GM06990 (cell line): ENCODE data around the gene CERCAM.

Experiments
- DNase-seq: peaks from one replicate; pipeline ENCODE4 v3.0.0-alpha.2; 2011; ENCODE audit not compliant: insufficient read length; ENCODE audit errors: extremely low read depth
- H3K27me3 ChIP-seq: replicated peaks from 2 replicates; pipeline ENCODE4 v1.6.0; 2011; ENCODE audit warnings: low read length; ENCODE audit not compliant: control insufficient read depth, insufficient read depth
- H3K36me3 ChIP-seq: 2 replicates; pipeline ENCODE4 v1.5.1; 2011; ENCODE audit warnings: low read length; ENCODE audit not compliant: control insufficient read depth, insufficient read depth
- H3K4me3 ChIP-seq: replicated peaks from 2 replicates; pipeline ENCODE4 v1.5.1; 2011; ENCODE audit warnings: low read depth, mild to moderate bottlenecking, control low read depth, low read length
- CTCF ChIP-seq: IDR thresholded peaks from 2 replicates; pipeline ENCODE4 v1.5.1; 2011; ENCODE audit warnings: low read length, control low read depth, mild to moderate bottlenecking, inconsistent platforms; ENCODE audit not compliant: insufficient read depth, poor library complexity, severe bottlenecking

CERCAM gene

DNA sequence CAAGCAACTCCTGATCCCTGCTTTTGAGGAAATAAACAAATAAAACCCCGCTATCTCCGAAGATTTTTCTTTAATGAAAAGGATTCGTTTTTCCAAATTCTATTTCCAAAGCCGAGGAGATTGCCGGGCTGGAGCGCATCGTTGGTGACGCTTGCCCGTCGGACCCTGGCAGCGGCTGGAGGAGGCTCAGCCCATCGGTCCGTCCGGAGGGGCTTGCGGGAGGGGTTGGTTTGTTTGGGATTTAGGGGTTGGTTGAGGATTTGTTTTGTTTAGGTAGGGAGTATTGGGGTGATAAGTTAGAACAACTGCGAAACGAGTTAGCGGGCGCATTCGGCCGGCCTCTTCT is 28.7 kb upstream of the CERCAM start:
- Histone ChIP-seq H3K36me3 (peaks cover 18% of the 10 kb centered on the region), H3K4me3 (no peak overlapping the region), H3K27me3 (no peaks in the 10 kb centered on the region)
- DNase-seq, result no peak
- no peak for TF ChIP-seq CTCF

DNA sequence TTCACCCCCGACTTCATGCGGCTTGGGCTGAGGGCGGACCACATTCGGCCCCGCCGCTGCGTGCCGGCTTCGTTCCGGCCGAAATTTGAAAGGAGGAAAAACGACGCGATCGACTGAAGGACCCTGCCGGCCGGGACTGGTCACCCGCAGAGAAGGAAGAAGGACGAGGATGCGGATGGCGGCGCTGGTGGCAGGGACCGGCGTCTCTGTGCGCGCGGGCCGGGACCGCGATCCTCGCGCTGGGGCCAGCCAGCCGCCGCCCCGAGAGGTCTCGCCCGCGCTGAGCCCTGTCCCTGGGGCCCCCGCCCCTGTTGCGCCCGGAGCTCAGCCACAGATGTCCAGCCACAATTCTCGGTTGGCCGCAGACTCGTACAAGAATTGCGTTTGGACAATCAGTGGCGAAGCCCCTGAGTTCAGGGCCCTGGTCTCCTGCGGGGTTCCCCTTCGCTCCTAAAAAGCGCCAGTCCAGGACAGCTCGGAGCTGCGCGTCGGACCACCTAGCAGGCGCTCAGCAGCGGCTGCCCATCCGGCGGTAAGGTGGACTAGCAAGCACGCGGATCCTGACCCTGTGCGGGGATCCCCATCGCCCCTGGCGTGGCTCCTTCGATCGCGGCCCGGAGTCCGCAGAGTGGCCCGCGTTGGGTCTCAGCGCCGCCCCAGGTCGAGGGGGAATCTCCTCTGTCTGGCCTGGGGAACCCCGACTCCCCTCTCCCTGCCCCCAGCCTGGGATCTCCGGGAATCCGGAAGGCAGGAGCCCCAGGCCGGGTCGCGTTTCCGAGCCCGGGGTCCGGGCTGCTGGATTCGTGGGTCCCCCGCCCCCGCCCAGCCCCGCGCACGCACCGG is 28.1 kb upstream of the CERCAM start:
- TF ChIP-seq CTCF, result no peak
- Histone ChIP-seq H3K27me3 (no peaks in the 10 kb centered on the region; the same call in 1 of the 2 replicates), H3K4me3 (no peak overlapping the region), H3K36me3 (peaks cover 16% of the 10 kb centered on the region)
- DNase-seq, result no peak

GRCh38 chr9:128393145-128393775 is 27.4 kb upstream of the CERCAM start:
- H3K27me3 ChIP-seq, result no peaks in the 10 kb centered on the region; the same call in 1 of the 2 replicates
- no peak for DNase-seq
- H3K36me3 ChIP-seq, result peaks cover 12% of the 10 kb centered on the region
- no peak overlapping the region for H3K4me3 ChIP-seq
- TF ChIP-seq CTCF, result no peak

DNA sequence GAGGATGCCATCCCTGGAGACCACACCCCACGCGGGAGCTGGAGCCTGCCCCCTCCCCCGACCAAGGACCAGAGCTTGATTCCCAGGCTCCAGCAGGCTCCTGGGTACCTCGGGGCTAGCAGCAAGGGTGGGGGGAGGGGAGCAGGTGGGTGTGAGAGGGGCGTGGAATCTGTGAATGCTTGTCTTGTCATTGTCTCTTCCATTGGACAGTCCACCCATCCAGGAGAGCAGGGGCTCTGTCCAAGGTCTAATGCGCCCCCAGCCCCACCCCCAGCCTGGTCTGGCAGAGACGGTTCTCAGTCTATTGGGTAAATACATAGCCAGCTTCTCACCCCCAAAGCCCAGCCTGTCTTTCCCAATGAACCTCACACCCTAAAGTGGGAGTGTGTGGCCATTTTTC is 26.7 kb upstream of the CERCAM start:
- no peaks in the 10 kb centered on the region; the same call in 1 of the 2 replicates for H3K27me3 ChIP-seq
- no peak for DNase-seq
- peaks cover 8% of the 10 kb centered on the region for H3K36me3 ChIP-seq
- TF ChIP-seq CTCF, result no peak
- no peak overlapping the region for H3K4me3 ChIP-seq

DNA sequence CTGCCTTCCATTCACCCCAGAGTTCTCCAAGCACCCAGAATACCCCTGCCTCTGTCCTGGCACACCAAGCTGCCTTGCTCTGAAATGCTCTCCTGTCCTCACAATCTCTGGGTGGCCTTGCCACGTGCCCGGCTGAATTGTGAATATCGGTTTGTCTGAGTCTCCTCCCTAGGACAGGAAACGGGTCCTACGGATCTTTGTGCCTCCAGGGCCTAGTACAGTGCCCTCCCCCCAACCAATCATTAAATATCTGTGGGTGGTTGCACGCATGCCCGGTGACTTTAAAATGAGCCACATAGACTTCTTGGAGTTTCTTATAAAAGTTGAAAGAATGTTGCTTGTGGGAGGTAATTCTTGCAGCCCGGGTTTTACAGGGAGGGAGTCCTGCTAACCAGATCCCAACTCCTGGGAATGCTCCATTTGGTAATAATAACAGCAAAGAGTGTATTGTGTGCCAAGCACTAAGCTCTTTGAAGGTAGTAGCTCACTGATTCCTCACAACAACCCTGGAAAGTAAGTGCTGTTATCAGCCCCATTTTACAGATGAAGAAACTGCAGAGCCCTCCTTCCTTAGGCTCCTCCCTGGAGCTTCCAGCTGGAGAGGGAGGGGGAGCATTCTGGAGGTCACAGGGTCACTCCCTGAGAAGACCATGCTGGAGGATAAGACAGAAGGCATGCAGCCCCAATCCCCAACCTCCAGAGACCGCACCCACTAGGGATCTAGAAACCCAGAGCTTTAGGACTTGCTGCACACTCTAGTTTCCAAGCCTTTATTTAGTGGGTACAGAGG is 26.1 kb upstream of the CERCAM start:
- Histone ChIP-seq H3K27me3 (no peaks in the 10 kb centered on the region; the same call in 1 of the 2 replicates), H3K4me3 (no peak overlapping the region), H3K36me3 (peaks cover 8% of the 10 kb centered on the region)
- no peak for TF ChIP-seq CTCF
- no peak for DNase-seq
